Coronary artery (tissue), 2 donors: ENCODE measurements around the gene C4orf50.

Experiments used
- DNase-seq: peaks from one replicate; pipeline ENCODE4 v3.0.0-alpha.2; 2017; ENCODE audit warnings: low spot score
- H3K27ac ChIP-seq, 2 donors: fragments of 200-600 bp; sonication (generic); one replicate each; pipeline ENCODE4 v1.5.1; 2016 to 2019
- H3K4me3 ChIP-seq: fragments of 200-600 bp; sonication (generic); 2 replicates; pipeline ENCODE4 v1.5.1; 2016; ENCODE audit warnings: mild to moderate bottlenecking, moderate library complexity
- CTCF ChIP-seq: fragments of 200-600 bp; sonication (generic); IDR thresholded peaks from one replicate; pipeline ENCODE4 v1.5.1; 2019; ENCODE audit warnings: antibody characterized with exemption

The C4orf50 gene

GRCh38 chr4:6033381-6033780 is 15.2 kb upstream of the C4orf50 start:
- no peak overlapping the region for H3K27ac ChIP-seq
- TF ChIP-seq CTCF, result no peak
- no peak for DNase-seq
- H3K4me3 ChIP-seq, result no peak overlapping the region

DNA sequence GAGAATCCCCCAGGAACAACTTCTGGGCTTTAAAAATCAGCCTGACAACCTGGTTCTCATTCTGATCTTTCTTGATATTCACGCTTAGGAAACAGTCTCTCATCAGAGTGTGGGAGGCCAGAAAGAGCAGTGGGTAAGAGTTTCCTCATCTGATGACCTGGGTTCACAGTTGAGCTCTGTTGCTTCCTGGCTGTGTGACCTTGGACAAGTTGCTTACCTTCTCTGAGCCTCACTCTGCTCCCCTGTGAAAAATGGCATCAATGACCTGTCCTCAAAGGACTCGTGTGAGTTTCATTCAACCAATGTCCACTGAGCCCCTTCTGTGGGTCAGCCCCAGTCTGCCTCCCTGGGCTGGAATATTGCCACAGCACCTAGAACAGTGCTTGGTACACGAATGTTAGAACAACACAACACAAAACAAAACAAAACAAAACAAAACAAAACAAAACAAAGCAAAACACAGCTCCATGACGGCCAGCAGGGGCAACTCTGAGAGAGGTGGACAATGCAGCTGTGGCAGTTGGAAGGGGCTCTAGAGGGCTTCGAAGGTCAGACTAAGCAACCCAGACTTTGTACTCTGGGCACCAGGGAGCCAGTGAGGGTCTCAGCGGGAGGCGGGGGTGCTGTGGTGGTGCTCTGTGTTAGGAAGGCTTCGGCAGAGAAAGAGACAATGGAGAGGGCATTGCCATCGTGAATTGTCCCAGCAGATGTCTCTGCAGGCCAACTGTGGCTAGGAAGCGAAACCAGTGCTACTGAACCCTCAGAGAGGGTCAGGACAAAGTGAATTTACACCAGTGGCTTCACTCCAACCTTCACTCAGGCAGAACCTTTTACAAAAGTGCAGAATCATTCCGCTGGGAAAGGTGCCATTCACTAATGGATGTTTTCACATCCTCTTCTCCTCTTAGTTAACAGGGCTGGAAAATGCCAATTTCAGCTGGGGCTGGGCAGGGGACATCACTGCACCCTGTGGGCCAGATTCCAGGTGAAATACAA is 14.3 kb upstream of the C4orf50 start:
- no peak for TF ChIP-seq CTCF
- Histone ChIP-seq H3K27ac (no peak overlapping the region), H3K4me3 (no peak overlapping the region)
- no peak for DNase-seq

DNA sequence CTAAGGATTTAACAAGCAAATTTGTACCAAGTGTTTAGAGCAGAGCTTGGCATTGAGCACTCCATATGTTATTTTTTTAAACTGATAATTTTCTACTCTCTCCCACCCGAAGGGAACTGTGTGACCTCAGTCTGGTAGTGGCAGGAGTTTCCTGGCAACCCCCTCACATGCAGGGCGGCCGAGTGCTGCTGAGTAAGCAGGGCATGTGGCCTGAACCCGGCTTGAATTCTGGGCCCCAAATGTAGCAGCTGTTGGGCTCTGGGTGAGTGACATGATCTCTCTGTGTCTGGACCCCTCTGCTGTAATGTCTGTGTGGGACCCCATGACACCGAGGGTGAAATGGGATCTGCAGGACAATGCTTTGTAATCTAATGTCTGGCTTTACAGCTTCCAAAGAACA is 13.6 kb upstream of the C4orf50 start:
- Histone ChIP-seq H3K4me3 (no peak overlapping the region), H3K27ac (no peak overlapping the region)
- no peak for DNase-seq
- no peak for TF ChIP-seq CTCF

DNA sequence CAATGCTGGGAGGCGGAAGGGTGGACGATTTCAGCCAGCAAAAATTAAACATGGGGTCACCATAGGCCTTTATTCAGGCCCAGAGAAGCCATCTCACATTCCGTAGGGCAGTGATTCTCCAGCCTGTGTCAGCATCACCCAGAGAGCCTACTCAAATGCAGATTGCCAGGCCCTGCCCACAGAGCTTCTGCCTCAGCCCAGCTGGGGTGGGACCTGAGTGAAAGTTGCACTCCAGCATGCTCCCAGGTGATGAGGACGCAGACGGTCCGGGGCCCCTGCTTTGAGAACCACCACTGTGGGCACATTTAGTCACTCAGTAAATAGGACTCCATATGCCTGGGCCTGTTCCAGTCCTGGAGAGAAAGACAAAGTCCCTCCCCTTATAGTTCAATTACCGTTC is 12.4 kb upstream of the C4orf50 start:
- H3K27ac ChIP-seq, result no peak overlapping the region
- no peak for TF ChIP-seq CTCF
- no peak overlapping the region for H3K4me3 ChIP-seq
- no peak for DNase-seq

DNA sequence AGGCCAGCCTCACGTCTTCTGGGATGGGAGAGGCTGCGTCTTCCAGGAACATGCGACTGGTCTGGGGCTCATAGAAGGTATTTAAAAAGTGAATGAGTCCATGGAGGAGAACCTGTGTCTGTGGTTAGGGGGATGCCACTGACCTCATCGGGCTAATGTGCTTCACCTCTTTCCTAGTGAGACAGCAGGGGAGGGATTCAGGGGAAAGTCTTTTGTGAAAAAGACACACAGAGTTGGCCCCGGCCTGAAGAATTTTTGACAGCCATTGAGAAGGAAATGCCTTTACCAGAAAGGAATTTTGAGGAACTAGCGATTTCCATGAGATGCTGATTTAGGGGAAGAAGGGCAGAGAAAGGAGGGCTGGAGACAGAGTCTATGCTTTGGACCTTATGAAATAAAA is 11.0 kb upstream of the C4orf50 start:
- Histone ChIP-seq H3K4me3 (no peak overlapping the region), H3K27ac (no peak overlapping the region)
- no peak for DNase-seq
- no peak for TF ChIP-seq CTCF

GRCh38 chr4:6028168-6028567 is 9.9 kb upstream of the C4orf50 start:
- no peak for TF ChIP-seq CTCF
- no peak for DNase-seq
- Histone ChIP-seq H3K4me3 (no peak overlapping the region), H3K27ac (no peak overlapping the region)

- Histone ChIP-seq H3K27ac (no peak overlapping the region), H3K4me3 (no peak overlapping the region)
- DNase-seq, result no peak
- TF ChIP-seq CTCF, result no peak
Observed at GRCh38 chr4:6027392-6027791, 9.2 kb upstream of the C4orf50 start.
